ENCODE data around the gene PPP1R36.

Gene PPP1R36

GRCh38 chr14:64549791-64550620, at the start of gene PPP1R36:
TSS of gene PPP1R36 (plus strand) at chr14:64549961. CDS start at chr14:64549998, 37 bp downstream.
- Histone ChIP-seq H3K4me3 (no peak within 1 kb of the TSS), H3K9me3 (ENCODE audit: low read depth, low read length) (no peaks in the 10 kb centered on the region), H3K36me3 (ENCODE audit: insufficient read depth, low read length) (no peaks in the 10 kb centered on the region), H3K27ac (no peak within 1 kb of the TSS), H3K9ac (ENCODE audit: insufficient read length) (no peak within 1 kb of the TSS)
- no peak for DNase-seq (ENCODE audit: low read depth, low spot score)
- no peak for TF ChIP-seq POLR2AphosphoS5 (IDR thresholded peaks at IDR 0.05; ENCODE audit: borderline replicate concordance, low read depth, low read length)
- no peak for TF ChIP-seq EZH2 (IDR thresholded peaks at IDR 0.05)
- TF ChIP-seq FOXP2 (optimal IDR thresholded peaks at IDR 0.05; ENCODE audit: control extremely low read depth, extremely low read length, insufficient read depth), result no peak

- H3K9me3 ChIP-seq (ENCODE audit: low read depth, low read length), result no peaks in the 10 kb centered on the region
- peak overlapping the region; percentile 35 for H3K9ac ChIP-seq (ENCODE audit: insufficient read length)
- H3K4me3 ChIP-seq, result no peak overlapping the region
- peak overlapping the region; percentile 11; the same call in 1 of the 2 replicates for H3K27ac ChIP-seq
- TF ChIP-seq EZH2 (IDR thresholded peaks at IDR 0.05) (no peak), POLR2AphosphoS5 (IDR thresholded peaks at IDR 0.05; ENCODE audit: borderline replicate concordance, low read depth, low read length) (no peak), FOXP2 (optimal IDR thresholded peaks at IDR 0.05; ENCODE audit: control extremely low read depth, extremely low read length, insufficient read depth) (no peak)
- H3K36me3 ChIP-seq (ENCODE audit: insufficient read depth, low read length), result peaks cover 6% of the 10 kb centered on the region; the same call in 1 of the 2 replicates
- no peak for DNase-seq (ENCODE audit: low read depth, low spot score)
Observed at GRCh38 chr14:64500088-64500487, 49.7 kb upstream of the PPP1R36 start.

- Histone ChIP-seq H3K9me3 (ENCODE audit: low read depth, low read length) (no peaks in the 10 kb centered on the region), H3K36me3 (ENCODE audit: insufficient read depth, low read length) (peaks cover 3% of the 10 kb centered on the region; the same call in 1 of the 2 replicates), H3K4me3 (peak overlapping the region; percentile 90), H3K27ac (peak overlapping the region; percentile 85), H3K9ac (ENCODE audit: insufficient read length) (peak overlapping the region; percentile 95)
- TF ChIP-seq EZH2 (IDR thresholded peaks at IDR 0.05), result no peak
- peak; percentile 43; the same call in 1 of the 2 replicates for TF ChIP-seq POLR2AphosphoS5 (IDR thresholded peaks at IDR 0.05; ENCODE audit: borderline replicate concordance, low read depth, low read length)
- no peak for DNase-seq (ENCODE audit: low read depth, low spot score)
Observed at GRCh38 chr14:64501411-64502171, 48.2 kb upstream of the PPP1R36 start.

DNA sequence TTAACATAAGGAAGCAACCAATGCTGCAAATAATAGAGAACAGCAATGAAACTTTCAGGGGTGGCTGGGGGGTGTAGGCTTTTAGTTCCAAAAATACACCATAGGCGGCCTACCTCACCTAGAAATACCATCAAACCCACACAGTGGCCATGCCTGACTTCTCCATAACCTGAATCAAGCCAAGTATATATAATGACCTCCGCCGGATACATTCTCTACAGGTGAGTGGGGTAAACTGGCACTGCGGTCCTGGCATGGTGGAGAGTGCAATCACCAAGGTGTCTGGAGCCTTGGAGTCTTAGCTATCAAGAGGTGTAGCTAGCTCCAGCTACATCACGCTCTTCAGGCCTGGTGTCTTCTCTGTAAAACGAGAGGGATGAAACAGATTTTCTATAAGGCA, 47.3 kb upstream of the PPP1R36 start:
- no peaks in the 10 kb centered on the region for H3K9me3 ChIP-seq (ENCODE audit: low read depth, low read length)
- peak overlapping the region; percentile 90 for H3K4me3 ChIP-seq
- H3K27ac ChIP-seq, result peak overlapping the region; percentile 90
- no peak for DNase-seq (ENCODE audit: low read depth, low spot score)
- peak overlapping the region; percentile 95 for H3K9ac ChIP-seq (ENCODE audit: insufficient read length)
- no peak for TF ChIP-seq FOXP2 (optimal IDR thresholded peaks at IDR 0.05; ENCODE audit: control extremely low read depth, extremely low read length, insufficient read depth)
- TF ChIP-seq EZH2 (IDR thresholded peaks at IDR 0.05), result no peak
- no peak for TF ChIP-seq POLR2AphosphoS5 (IDR thresholded peaks at IDR 0.05; ENCODE audit: borderline replicate concordance, low read depth, low read length)
- H3K36me3 ChIP-seq (ENCODE audit: insufficient read depth, low read length), result peaks cover 3% of the 10 kb centered on the region; the same call in 1 of the 2 replicates

DNA sequence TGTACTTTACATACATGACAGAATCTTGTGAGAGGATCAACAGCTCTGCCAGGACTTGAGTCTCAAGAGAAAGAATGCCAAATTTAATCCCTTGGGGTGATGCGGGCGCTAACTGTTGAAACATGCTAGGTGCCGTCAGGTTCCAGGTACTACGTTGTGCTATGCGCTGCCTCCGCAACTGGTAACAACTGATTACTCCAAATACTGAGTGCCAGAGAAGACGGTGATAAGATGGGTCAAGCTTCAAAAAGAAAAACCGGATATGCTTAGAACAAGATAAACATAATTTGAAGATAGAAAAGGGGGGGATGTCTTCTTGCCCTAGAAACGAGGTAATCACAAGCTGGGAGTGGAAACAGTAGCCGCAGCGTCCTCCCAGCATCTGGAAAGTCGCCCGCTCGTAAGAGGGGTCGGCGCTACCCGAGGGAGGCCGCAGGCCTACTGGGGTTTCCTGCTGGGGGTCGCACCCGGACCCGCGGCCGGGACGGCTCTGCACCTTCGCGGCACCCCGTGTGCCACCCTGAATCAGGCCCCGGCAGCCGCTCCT, 46.8 kb upstream of the PPP1R36 start:
- TF ChIP-seq POLR2AphosphoS5 (IDR thresholded peaks at IDR 0.05; ENCODE audit: borderline replicate concordance, low read depth, low read length) (no peak), FOXP2 (optimal IDR thresholded peaks at IDR 0.05; ENCODE audit: control extremely low read depth, extremely low read length, insufficient read depth) (no peak), EZH2 (IDR thresholded peaks at IDR 0.05) (no peak)
- Histone ChIP-seq H3K27ac (peak overlapping the region; percentile 90), H3K4me3 (peak overlapping the region; percentile 90), H3K9ac (ENCODE audit: insufficient read length) (peak overlapping the region; percentile 95), H3K9me3 (ENCODE audit: low read depth, low read length) (no peaks in the 10 kb centered on the region), H3K36me3 (ENCODE audit: insufficient read depth, low read length) (peaks cover 3% of the 10 kb centered on the region; the same call in 1 of the 2 replicates)
- DNase-seq (ENCODE audit: low read depth, low spot score), result no peak

DNA sequence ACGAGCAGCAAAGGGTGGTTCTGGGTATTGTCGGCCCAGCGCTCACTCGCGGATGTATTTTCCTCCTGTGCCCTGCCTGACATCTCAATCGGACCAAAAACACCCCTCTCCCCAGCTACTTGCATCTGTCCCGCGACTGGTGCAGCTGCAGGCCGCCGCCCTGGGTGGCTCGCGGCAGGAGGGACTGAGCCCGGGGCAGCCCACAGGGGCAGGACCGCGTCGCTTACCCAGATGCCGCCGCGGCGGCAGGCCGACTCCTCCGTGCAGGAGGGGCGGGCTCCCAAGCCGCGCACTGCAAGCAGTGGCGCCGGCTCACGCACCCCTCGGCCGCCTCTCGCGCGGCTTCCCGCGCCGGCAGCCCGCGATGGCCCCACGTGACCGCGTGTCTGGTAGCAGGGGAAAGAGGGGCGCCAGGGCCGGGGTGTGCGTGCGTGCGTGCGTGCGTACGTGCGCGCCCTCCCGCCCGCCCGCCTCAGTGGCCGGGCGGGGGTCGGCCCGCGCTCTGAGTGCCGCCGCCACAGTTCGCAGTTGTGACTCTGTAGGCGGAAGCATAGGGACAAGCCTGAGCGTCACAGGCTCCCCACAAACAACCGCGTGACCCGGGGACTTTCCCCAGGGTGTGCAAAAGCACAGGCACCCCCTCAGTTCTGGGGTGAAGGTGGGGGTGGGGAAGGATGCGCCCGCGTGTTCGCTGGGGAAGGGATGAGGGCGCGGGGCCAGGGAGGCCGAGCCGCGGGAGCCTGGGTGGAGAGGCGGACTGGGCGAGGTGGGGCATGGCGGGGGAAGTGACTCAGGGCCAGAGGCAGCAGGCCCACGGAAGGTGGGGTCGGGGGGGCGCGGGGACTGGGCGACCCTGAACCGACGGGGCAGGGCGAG, 46.1 kb upstream of the PPP1R36 start, which contains the start of gene ZBTB25:
TSS of gene ZBTB25 (minus strand) at position 405 of the 876 bp plus-strand sequence. CDS start 13,305 bp downstream, outside the sequence.
- Histone ChIP-seq H3K9me3 (ENCODE audit: low read depth, low read length) (no peaks in the 10 kb centered on the region), H3K4me3 (peak within 1 kb of the TSS; percentile 90), H3K9ac (ENCODE audit: insufficient read length) (peak within 1 kb of the TSS; percentile 99), H3K36me3 (ENCODE audit: insufficient read depth, low read length) (peaks cover 3% of the 10 kb centered on the region; the same call in 1 of the 2 replicates), H3K27ac (peak within 1 kb of the TSS; percentile 98)
- DNase-seq (ENCODE audit: low read depth, low spot score), result no peak
- peak; percentile 38 for TF ChIP-seq FOXP2 (optimal IDR thresholded peaks at IDR 0.05; ENCODE audit: control extremely low read depth, extremely low read length, insufficient read depth)
- no peak for TF ChIP-seq EZH2 (IDR thresholded peaks at IDR 0.05)
- TF ChIP-seq POLR2AphosphoS5 (IDR thresholded peaks at IDR 0.05; ENCODE audit: borderline replicate concordance, low read depth, low read length), result peak; percentile 70

DNA sequence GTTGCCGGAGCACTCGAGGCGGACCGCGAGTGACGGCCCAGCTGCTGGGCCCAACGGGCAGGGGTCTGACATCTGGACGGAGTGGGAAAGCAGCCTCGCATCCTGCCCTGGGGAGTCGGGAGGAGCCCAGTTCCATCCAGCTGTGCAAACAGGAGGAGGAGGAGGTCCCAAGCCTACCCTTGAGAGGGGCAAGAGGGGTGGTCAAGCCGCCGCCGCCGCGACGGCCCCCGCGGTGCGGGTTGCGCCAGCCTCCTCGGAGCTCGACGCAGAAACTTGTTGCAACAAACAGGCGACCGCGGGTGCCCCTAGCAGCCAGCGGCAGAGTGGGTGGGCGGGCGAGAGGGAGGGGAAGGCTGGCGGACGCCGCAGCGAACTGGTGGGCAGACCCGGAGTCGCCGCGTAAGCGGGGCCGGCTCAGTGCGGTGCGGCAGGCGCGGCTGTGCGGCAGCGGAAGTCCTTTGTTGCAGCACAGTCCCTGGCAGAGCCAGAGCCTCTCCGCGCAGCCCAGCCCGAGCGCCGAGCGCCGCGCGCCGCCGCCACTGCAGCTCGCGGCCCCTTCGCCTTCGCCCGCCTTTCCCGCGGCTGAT, 45.4 kb upstream of the PPP1R36 start, which contains the start of gene ZBTB1:
TSS of gene ZBTB1 (plus strand) at position 461 of the 587 bp plus-strand sequence. CDS start 16,735 bp downstream, outside the sequence.
- Histone ChIP-seq H3K36me3 (ENCODE audit: insufficient read depth, low read length) (no peaks in the 10 kb centered on the region), H3K9me3 (ENCODE audit: low read depth, low read length) (no peaks in the 10 kb centered on the region), H3K9ac (ENCODE audit: insufficient read length) (peak within 1 kb of the TSS; percentile 99), H3K4me3 (peak within 1 kb of the TSS; percentile 90), H3K27ac (peak within 1 kb of the TSS; percentile 98)
- TF ChIP-seq POLR2AphosphoS5 (IDR thresholded peaks at IDR 0.05; ENCODE audit: borderline replicate concordance, low read depth, low read length), result peak; percentile 63; the same call in 1 of the 2 replicates
- no peak for TF ChIP-seq FOXP2 (optimal IDR thresholded peaks at IDR 0.05; ENCODE audit: control extremely low read depth, extremely low read length, insufficient read depth)
- no peak for TF ChIP-seq EZH2 (IDR thresholded peaks at IDR 0.05)
- DNase-seq (ENCODE audit: low read depth, low spot score), result no peak

All from SK-N-MC (cell line).